HG02623 (cell line): ENCODE data around the gene LPAR1.
"Not testable (repeated sequence)": the region's sequence is repeated elsewhere in the genome, so short reads cannot be mapped to it uniquely, and the experiment has no call there.

ENCODE experiments used
- ATAC-seq: cut with Tn5 transposase; IDR thresholded peaks from one replicate; pipeline ENCODE4 v1.9.1; 2021; ENCODE audit warnings: moderate library complexity; ENCODE audit not compliant: unreplicated experiment

LPAR1 gene

DNA sequence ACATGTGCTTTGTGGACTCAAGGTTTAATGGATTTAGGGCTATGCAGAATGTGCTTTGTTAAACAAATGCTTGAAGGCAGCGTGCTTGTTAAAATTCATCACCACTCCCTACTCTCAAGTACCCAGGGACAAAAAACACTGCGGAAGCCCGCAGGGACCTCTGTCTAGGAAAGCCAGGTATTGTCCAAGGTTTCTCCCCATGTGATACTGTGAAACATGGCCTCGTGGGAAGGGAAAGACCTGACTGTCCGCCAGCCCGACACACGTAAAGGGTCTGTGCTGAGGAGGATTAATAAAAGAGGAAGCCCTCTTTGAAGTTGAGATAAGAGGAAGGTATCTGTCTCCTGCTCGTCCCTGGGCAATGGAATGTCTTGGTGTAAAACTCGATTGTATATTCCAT lies 211.9 kb downstream of the LPAR1 start:
- not testable (repeated sequence) for ATAC-seq

DNA sequence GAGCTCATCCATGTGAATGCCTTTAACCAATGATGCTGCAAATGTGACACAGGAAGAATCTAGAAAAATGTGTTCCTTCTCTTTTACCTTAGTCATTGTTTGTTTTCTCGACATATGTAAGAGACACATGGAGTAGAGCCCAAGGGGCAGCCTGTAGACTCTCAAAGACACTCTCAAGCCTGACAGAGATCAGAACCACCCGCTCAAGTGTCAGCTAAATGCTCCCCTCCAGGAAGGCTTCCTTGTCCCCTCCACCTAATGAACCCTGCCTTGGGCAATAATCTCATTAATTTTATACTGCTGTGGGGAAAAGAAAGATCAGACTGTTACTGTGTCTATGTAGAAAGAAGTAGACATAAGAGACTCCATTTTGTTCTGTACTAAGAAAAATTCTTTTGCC lies 212.3 kb downstream of the LPAR1 start:
- no peak for ATAC-seq

DNA sequence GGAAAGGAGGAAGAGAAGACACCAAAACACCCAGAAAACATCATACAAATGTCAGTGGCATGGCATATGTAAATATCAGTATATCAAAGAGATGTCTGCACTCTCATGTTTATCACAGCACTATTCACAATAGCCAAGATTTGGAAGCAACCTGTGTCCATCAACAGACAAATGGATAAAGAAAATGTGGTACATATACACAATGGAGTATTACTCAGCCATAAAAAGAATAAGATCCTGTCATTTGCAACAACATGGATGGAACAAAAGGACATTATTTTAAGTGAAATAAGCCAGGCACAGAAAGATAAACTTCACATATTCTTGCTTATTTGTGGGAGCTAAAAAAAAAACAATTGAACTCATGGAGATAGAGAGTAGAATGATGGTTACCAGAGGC lies 213.1 kb downstream of the LPAR1 start:
- not testable (repeated sequence) for ATAC-seq
